Right renal cortex interstitium (tissue), 3 donors: ENCODE results near the gene DNASE2B. TPM values are rescaled to one million over a fixed set of nuclear protein-coding genes. Genes with fewer than 3 reads are reported as not detected.

Experiments used
- DNase-seq, 3 donors: peaks; one replicate each; pipeline ENCODE4 v3.0.0-alpha.2; 2013; ENCODE audit warnings: low read depth in 3 of 3, low spot score in 2 of 3
- polyA plus RNA-seq, 3 donors: library from polyadenylated mRNA; unstranded; fragments of 120-200 nt; gene quantifications; one replicate each; pipeline ENCODE4 v1.2.1, GENCODE V29; 2013; ENCODE audit not compliant: insufficient read length in 3 of 3

DNASE2B gene
- polyA plus RNA-seq, 3 donors: 0.10 to 0.14 (median 0.14) TPM

DNA sequence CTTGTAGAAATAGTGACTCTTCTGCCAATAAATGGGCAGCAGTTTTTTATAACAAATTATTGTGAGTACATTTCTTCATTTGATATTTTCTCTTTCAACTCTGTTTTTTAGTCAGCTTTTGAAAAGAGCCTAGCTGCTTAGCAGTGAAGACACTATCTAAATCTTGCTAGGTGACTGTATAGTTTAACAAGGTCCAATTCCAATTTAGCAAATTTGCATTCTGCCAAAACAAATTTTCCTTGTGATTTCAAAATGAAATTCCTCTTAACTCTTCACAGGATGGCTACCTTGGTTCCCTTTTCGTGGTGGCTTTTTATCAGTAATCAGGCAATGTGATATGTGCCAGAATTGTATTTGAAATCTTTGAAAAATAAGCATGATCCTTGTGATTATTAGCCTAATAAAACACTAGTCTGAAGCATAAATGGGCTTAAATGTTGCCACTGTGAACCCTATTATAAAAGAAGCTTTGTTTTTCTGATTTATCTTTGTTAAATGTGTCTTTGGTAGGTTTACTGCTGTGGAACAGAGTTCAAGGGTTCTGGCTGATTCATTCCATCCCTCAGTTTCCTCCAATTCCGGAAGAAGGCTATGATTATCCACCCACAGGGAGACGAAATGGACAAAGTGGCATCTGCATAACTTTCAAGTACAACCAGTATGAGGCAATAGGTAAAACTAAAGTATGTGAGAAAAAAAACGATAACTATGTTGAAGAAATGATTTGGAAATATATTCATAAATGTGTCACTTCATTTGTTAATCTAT, 12.2 kb downstream of the DNASE2B start:
- no peak for DNase-seq

DNA sequence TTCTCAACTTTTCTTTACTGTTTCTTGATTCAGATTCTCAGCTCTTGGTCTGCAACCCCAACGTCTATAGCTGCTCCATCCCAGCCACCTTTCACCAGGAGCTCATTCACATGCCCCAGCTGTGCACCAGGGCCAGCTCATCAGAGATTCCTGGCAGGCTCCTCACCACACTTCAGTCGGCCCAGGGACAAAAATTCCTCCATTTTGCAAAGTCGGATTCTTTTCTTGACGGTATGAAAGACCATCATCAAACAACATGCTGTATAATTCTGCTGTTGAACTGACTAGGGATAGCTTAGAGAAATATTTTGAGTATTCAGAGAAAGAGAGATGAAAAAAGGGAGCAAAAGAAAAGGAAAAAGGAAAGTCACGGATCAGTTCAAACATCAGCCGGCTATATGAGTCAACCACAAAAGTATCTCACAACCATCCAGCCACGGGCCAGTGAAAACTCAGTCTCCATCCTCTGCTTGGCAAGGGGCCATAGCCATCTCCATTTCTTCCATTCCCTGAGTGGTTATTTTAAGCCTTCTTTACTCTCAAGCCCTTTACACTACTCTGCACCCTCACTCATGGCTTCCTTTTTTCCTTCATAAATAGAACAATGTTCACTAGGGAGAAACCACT, 14.1 kb downstream of the DNASE2B start:
- no peak for DNase-seq

DNA sequence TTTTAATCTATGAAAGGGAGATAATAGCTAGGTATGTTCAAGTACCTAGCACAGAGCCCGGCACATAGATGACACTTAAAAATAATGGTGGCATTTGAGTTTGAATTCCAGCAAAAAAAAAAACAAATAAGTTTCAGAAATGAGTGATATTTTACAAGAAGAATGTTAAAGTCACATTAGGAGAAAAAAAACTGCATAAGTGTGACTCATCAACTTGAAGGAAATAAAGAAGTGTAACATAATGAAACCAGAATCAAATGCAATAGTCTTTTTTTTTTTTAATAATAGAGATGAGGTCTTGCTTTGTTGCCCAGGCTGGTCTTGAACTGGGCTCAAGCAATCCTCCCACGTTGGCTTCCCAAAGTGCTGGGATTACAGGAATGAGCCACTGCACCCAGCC, 17.1 kb downstream of the DNASE2B start:
- DNase-seq: no peak

DNA sequence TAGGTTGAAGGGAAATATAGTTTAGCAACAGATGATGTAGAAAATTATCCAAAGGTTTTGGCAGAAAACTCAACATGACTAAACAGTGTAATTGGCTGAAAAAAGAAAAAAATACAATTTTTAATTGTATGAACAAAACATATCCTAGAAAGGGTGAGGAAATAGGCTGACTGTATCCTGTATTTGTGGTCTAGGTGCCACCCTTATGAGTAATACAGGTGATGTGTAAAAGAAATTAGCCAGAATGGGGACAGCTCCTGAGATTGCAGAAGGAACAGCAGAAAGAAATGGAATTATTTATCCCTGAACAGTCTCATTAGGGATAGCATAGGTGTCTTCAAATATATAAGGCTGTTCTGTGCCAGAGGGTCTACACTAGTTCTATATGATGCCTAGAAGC, 24.6 kb downstream of the DNASE2B start:
- no peak for DNase-seq

DNA sequence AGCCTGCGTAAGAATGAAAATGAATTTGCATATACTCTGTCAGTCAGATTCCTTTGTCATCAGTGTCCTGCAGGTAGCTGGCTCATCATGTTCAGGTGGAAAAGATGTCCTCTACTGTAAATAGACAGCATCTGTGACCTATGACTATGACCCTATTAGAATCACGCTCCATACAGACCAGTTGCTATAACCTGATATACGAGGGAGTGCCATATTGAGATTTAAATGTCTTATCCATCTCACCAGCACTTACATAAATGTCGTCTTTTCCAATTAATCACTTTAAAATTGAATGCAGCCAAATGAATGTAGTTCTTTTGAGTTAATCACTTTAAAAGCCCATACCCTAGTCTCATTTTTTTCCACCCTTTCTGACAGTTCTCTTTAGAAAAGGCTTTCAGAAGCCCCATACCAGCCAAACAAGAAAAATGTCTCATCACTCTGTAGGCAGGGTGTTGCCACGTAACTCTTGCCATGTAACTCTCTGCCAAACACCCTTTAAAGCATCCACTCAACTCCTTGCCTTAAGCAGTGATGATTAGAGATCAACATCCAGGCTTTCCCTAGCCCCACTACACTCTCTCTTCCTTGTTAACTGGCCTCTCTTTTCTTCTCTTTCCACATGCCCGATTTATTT, 26.3 kb downstream of the DNASE2B start:
- no peak for DNase-seq

DNA sequence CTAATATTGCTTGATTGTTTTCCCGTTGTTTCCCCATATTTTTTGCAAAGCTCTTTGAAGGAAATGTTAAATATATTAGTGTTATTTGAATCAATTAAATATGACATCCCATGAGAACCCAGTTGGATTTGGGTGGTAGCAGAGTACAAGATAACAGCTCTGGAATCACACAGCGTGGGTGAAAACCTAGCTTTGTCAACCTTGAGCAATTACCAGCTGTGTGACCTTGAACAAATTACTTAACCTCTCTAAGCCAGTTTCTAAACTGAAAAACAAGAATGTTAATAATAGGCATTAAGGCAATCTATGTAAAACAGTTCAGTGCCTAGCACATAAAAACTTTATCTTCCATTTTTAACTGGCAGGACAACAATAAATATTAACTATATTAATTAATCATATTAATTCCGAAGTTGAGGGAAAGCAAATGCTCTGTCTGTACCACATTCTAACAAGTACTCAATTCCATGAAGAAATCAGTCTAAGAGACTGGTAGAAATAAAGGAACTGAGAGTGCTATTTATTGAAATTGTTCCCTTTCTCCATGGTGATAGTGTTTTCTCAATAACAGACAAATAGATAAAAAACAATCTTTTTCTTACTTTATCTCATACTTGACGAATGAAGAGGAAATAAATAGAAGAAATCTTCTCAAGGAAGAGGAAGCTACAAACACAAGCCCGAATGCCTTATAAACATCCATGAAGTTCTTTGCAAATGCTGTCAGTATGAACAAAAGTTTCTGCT, 27.0 kb downstream of the DNASE2B start:
- no peak for DNase-seq

DNA sequence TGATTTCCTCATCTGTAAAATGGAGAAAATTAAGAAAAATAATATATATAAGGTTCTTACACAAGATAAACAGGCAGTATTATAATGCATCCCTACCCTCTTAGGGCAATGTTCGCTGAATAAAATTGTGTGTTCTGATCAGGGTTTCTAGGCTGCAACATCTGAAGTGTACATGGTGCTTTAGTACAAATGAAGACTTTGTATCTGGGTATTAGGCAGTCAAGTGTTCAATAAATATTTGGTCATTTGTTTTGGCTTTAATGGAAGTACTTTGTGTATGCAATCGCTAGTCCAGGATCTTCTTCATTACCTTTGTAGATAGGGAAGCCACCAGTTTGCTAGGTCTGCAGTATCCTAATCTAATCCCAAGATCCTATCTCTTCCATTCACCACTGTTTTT, 28.1 kb downstream of the DNASE2B start:
- no peak for DNase-seq

DNA sequence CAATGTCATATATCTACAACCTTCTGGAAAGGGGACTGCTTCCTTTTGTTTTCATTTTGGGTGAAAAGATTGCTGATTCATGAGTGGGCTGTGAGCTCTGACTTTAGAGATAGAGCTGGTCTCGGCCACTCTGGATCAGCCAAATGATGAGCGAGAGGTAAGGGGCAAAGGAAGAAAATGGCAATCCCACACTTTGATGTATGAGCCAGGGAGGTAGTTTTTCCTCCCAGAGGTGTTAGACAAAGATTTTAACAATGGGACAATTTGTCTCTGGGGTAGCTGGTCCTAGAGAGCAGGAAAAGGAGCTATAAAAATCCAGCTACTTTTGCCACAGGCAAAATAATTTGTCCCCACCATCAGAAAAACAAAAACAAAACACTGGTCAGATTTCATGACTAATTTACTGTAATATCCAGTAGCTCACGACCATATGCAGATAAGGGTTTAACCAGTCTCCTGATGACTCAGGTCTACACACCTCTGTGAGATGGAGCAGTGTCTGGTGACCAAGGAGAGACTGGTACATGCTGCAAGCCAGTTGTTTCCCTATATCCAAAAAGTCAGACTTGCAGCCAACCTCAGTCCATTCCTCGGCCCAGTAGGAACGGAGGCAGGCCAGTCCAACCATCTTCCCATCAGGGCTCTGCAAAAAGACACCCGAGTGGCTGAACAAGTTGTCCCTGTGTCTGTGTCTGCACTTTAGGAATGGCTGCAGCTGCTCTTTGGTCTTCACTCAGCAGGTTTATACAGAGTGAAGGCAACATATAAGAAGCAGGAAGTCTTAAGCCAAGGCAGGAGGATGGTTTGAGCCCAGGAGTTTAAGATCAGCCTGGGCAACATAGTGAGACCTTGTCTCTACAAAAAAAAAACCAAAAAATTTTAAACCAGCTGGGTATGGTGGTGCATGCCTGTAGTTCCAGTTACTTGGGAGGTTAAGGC, 29.2 kb downstream of the DNASE2B start:
- DNase-seq: no peak

DNA sequence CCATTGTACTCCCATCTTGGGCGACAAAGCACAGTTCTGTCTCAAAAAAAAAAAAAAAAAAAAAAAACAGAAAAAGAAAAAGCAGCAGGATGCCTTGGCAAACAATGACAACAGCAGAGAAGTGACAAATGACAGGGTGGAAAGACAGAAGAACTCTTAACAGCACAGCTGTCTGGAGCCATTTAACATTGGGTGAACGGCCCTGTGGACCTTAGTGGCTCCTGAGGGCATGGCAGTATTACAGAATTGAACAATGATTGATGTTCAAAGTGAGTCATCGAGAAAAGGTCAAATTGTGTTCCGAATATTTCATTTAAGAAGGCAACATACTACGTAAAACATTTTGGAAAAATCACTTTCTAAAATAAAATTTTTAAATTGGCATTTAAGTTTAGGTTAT, 30.0 kb downstream of the DNASE2B start:
- DNase-seq: no peak

DNA sequence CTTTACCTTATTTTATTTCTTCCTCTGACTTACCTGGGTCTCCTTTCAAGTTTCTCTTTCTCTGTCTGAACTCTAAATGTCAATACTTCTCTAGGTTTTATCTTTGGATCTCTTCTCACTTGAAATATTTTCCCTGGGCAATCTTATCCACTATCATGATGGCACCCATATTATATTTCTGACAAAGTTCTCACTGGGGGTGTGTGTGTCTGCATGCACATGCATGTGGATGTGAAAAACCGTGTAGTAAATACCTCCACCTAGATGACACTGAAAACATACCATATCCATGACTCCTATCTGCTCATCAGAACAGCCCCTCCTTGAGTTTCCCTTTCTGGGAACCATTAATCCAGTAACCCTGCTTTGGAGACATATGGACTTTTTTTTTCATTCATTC, 30.9 kb downstream of the DNASE2B start:
- no peak for DNase-seq

DNA sequence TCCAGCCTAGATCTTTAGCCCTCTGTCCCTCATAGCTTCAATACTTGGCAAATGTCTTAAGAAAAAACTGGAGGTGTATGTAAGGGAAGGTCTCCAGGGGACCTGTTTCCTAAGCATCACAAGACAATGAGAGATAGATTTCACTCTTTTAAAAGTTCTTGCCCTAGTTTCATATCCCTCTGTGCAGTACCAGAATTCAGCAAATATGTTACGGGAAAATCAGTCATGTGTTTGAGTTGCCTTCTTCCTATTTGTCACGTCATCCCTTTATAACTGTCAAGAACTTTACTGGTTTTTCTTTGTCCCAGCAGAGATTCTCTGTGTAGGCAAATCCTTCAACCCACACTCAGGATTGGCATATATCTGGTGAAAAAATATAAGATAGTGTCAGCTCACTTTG, 32.3 kb downstream of the DNASE2B start:
- DNase-seq: no peak

DNA sequence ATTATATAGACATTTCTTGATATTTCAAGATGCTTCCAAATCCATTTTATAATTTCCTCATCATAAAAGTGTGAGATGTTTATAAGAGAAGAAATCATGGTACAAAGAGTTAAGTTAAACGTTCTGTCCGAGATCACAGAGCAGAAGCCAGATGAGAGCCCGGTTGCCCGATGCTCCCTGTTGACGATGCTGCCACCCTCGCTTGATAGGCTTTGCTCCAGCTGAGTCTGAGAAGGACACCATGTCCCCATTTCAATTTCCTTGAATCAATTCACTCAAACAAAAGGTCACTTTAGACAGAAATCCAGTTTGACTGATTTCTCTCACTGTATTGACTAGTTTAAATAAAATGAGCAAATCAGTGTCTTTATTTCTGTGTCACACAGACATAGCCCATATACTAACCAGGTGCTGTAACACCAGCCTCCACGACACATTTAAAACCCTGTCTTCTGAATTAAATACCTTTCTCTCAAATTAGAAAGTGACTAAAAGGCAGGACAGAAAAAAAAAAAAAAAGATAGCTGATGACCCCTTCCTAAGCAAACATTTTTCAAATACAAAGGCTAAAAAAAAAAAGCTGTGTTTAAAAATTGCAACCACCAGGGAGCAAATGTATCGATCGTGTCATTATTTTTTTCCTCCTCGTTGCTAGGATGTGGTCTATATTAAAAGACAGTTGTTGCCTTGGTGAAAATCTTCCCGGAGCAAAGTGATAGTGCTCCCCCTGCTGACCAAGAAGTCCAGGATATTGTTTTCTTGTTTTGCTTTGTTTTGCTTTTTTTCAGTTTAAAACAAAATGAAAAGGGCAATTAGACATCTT, 35.2 kb downstream of the DNASE2B start:
- DNase-seq: peak; percentile 31 to 53 (median 41)

DNA sequence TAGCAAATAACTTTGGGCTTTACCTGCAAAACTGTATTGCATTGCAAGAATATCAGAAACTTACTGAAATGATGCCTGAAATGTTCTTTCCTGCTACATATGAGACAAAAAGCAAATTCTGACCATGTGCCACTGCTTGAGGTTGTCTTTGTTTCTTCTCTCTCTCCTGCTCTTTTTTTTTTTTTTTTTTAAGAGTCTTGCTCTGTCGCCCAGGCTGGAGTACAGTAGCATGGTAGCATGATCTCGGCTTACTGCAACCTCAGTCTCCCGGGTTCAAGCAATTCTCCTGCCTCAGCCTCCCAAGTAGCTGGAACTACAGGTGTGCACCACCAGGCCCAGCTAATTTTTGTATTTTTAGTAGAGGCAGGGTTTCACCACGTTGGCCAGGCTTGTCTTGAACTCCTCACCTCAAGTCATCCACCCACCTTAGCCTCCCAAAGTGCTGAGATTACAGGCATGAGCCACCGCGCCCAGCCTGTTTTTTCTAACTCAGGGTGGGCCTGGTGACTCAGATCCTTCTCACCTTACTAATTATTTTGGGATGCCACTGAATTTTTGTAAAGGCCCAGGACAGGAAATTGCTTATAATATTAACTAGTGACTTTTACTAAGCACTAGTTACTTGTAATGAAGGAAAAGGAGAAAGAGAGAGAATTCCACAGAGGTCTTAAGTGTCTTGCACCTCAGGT, 35.9 kb downstream of the DNASE2B start:
- no peak for DNase-seq

DNA sequence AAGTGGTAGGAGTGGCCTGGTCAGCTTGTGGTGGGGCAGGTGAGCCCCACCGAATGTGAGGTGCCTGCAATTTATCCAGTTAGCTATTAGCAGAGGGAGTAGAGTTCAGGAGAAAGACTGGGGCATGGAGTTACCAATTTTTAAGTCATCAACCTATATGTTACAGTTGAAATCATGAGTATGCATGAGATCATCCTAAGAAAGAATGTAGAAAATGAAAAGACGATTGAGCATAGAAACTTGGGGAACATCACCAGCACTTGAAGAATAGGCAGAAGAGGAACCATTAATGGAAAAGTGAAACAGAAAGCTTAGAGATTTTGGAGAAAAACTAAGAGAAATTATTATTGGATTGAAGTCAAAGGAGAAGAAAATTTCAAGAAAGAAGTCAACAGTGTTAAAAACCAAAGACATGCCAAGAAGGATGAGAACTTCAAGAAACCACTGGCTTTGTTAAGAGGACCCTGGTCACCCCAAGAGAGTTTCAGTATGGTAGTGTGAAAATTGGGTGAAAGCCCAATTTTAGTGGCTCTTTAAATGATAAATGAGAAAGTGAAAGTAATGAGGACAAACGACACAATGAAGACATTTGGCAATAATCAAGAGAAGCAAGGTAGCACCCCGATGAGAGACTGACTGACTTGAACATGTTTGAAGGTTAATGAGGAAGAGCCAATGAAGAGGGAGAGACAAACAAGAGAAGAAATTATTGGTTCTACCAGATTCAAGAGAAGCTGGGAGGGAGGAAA, 36.7 kb downstream of the DNASE2B start:
- no peak for DNase-seq

DNA sequence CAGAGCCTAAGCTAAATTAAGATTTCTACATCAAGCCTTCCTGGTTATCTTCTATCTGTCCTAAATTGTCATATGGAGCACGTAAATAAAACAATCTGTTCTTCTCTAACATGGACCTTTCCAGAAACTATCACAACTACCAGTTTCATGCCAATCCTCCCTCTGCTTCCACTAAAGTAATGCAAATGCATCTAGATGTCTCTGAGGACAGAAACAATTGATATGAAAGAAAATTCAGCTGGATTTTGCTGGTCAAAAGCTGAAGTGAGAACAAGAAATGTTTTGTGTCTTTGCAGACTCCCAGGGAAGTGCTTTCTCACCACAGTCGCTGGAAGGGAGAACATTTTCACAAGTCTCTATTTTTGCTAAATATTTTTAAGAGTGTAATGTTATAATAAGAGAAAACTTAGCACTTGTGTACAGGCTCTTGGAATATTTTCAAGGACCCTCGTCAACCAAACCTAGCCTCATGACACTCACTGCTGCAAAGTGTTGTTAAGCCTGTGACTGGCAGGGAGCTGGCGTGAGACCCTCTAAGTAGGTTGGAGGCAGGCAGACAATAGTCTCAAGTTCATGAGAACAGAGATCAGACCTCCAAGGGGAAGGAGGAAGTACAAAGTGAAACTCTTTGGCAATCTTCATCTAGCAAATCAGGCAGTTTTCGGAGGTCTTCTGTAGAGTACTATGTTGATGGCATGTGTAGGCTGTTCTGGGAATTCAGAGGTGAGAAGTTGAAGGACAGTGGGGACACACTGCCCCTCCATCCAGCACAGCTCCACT, 38.8 kb downstream of the DNASE2B start:
- DNase-seq: no peak

DNA sequence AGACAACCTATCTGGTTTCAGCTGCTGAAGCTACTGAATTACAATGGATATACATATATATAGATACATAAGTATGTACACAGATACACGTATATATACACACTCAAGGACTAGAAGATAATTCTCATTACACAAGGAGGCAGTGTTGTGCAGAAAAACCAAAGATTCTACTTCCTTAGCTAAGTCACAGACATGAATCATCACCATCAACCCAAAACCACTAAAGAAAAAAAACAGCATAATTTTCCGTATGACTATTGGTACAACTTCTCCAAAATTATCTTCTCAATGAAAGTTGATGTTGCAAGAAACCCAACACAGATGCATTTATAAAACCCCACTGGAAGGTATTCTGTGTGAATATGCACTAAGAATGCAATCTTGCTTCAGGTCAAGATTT, 44.0 kb downstream of the DNASE2B start:
- DNase-seq: peak in 2 of 3 donors; percentile 9 to 26
